ENCODE results near the gene RND3. TPM values are rescaled to one million over a fixed set of nuclear protein-coding genes. Genes with fewer than 3 reads are reported as not detected.

Gene RND3
- total and polyA plus RNA-seq, 2 of the 13 experiments (the other 11 are each of a cell fraction or from before 2014, with no cell fraction given): 0.13 to 0.42 TPM

DNA sequence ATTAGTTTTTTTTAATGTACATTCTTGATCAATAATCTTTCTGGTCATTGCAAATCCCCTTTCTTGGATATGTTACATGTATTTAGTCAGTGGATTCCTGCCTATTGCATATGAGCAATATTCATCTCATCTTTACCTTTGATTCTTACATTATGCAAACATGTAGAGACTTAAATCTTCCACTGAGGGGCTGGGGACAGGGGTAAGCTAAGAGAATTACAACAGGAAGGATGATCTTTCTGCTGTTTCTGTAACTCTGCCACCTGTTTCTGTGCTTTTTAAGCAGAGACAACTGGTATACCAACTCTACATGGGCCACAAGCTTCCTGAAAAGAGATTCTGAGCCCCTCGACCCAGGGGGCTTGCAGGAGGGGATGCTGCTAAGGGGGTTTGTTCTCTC lies 68.6 kb downstream of the RND3 start (continued):
- TF ChIP-seq KLF16 (CRISPR knock-in tag; IDR thresholded peaks at IDR 0.05) (no peak), ZFP37 (CRISPR knock-in tag; IDR thresholded peaks at IDR 0.05; ENCODE audit: borderline replicate concordance) (no peak), DNMT1 (CRISPR knock-in tag; IDR thresholded peaks at IDR 0.05) (no peak), LCORL (IDR thresholded peaks at IDR 0.05) (no peak), LCORL (CRISPR knock-in tag; IDR thresholded peaks at IDR 0.05) (no peak)
- TF ChIP-seq, protein P1, sequence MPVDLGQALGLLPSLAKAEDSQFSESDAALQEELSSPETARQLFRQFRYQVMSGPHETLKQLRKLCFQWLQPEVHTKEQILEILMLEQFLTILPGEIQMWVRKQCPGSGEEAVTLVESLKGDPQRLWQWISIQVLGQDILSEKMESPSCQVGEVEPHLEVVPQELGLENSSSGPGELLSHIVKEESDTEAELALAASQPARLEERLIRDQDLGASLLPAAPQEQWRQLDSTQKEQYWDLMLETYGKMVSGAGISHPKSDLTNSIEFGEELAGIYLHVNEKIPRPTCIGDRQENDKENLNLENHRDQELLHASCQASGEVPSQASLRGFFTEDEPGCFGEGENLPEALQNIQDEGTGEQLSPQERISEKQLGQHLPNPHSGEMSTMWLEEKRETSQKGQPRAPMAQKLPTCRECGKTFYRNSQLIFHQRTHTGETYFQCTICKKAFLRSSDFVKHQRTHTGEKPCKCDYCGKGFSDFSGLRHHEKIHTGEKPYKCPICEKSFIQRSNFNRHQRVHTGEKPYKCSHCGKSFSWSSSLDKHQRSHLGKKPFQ (CRISPR knock-in tag; IDR thresholded peaks at IDR 0.05; ENCODE audit: insufficient replicate concordance): no peak

All from HepG2 (cell line).